Amniotic epithelial cell (primary cell): Measurements from ENCODE around the gene USP24.
"Not testable (repeated sequence)": the region's sequence is repeated elsewhere in the genome, so short reads cannot be mapped to it uniquely, and the experiment has no call there.

Experiments used
- DNase-seq: peaks from one replicate; pipeline ENCODE4 v3.0.0-alpha.2; 2010; ENCODE audit warnings: low read depth

USP24 gene

DNA sequence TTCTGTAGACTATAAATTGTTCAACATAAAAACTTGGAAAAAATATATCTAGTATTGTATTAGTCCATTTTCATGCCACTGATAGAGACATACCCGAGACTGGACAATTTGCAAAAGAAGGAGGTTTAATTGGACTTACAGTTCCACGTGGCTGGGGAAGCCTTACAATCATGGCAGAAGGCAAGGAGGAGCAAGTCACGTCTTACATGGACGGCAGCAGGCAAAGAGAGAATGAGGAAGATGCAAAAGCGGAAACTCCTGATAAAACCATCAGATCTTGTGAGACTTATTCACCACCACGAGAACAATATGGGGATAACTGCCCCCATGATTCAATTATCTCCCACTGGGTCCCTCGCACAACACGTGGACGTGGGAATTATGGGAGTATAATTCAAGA is 15.4 kb downstream of the USP24 start:
- DNase-seq = not testable (repeated sequence)

GRCh38 chr1:55198044-55198443 is 17.1 kb downstream of the USP24 start:
- DNase-seq = no peak

DNA sequence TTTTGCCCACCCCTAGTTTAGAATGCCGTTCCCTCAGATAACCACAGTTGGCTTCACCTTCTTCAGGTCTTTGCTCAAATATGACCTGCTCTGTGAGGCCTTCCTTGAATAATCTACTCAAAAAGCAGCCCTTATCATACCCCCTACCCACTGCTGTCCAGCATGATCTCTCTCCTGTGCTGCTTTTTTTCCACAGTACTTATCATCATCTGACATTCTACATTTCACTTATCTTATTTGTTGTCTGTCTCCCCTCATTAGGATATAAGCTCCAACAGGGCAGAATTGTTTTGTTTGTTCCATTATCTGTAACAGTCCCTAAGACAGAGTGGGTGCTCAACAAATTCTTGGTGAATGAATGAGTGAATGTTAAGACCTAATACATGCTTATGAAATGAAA is 18.1 kb downstream of the USP24 start:
- no peak for DNase-seq

DNA sequence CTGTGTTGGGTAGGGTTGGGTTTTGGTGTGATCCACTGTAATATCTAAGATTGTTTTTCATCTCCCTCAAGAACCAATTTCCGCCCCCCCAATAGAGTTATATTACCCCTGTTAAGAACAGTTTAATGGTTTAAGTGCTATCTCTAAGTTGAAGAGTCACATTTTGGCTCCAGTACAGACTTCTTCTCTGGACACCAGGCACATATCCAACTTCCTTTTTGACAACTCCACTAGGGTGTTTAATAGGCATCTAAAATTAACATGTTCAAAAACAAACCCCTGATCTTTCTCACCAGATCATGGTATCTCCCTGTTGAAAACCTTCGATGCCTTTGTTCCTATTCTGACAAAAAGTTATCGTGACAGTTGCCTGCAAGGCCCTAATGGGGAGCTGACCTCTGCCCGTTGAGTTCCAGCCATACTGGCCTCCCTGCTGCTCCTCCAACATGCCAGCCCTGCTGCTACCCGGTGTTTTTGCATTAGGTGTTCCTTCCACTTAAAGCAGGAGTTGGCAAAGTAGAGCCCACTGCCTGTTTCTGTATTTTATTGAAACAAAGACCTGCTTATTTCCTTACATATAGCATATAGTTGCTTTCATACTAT is 18.6 kb downstream of the USP24 start:
- DNase-seq = no peak

- DNase-seq = peak; percentile 84
Observed at GRCh38 chr1:55195521-55196233, 19.5 kb downstream of the USP24 start.

DNA sequence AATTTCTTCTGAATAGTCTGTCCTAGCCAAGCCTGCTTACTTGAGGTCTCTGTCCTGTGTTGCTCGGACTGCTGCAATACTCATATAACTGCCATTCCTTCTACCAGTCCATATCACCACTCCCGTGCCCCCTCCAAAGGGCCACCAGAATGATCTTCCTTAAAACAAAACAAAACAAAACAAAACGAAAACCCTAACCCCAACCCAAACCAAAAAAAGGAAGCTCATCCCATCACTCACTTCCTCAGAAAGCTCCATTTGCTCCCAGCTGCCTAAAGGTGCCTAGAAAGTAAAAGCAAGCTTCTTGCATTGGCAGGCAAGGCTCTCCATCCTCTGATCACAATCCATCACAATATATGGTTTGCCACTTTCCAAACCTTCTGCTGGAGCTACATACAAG is 20.3 kb downstream of the USP24 start:
- DNase-seq = no peak

DNA sequence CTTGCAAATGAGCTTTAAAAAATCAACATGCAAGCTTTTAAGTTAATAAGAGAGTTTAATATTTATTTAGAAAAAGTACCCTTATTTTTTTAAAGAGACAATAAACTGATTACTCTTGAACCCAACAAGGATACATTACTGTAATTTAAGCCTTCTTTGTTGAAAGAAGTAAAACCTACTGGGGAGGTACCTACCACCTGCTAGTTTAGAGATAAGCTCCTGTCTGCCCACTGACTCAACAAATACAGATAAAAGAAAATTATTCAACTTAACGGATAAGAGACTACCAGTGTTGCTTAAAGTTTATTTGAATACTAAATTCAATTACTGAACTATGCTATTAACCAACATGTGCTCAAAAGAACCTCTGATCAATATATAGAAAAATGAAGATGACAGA is 23.1 kb downstream of the USP24 start:
- no peak for DNase-seq

DNA sequence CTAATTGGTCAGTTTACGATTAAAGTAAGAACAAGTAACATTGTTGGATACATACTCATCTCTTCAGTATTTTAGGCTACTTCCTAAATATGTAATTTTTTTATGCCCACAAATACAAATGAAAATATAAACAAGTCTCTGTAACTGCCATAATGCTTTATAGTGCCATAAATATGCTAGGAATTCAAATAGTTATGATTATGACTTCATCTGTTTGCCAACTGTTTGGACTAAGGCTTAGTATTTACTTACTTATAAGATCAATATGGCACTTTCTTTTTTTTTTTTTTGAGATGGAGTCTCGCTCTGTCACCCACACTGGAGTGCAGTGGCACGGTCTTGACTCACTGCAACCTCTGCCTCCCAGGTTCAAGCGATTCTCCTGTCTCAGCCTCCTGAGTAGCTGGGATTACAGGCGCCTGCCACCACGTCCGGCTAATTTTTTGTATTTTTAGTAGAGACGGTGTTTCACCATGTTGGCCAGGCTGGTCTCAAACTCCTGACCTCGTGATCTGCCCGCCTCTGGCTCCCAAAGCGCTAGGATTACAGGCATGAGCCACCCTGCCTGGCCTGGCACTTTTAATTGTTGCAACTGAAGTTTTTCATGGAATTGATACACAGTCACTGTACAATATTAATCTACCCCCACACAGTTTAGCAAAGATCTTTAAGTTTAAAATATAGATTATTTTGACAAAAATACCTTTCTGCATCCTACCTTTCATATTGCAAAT is 23.8 kb downstream of the USP24 start:
- peak; percentile 36 for DNase-seq

DNA sequence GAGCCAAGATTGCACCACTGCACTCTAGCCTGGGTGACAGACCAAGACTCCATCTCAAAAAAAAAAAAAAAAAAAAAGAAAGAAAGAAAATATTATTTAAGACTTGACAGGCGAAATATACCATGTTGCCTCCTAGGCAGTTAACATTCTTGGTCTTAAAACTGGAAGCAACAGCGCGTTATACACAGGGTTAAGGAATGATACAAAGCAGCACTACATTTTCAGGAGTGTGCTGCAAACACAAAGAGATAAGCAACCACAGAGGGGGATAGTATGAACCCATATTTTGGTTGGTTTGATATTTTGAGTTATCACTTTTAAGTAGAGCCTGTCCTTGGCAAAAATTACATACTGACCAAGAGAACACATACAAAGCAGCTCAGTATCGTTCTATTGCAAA is 25.1 kb downstream of the USP24 start:
- peak; percentile 59 for DNase-seq

DNA sequence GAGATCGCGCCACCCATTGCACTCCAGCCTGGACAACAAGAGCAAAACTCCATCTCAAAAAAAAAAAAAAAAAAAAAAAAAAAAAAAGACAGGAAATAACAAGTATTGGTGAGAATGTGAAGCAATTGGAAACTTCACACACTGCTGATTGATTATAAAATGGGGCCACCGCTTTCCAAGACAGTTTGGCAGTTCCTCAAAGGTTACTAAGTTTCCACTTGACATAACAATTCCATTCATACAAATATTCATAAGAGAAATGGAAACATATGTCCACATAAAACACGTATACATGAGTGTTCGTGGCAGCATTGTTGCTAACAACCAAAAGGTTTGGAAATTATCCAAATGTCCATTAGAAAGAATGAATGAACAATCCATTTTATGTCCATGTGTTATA is 26.3 kb downstream of the USP24 start:
- DNase-seq = no peak

DNA sequence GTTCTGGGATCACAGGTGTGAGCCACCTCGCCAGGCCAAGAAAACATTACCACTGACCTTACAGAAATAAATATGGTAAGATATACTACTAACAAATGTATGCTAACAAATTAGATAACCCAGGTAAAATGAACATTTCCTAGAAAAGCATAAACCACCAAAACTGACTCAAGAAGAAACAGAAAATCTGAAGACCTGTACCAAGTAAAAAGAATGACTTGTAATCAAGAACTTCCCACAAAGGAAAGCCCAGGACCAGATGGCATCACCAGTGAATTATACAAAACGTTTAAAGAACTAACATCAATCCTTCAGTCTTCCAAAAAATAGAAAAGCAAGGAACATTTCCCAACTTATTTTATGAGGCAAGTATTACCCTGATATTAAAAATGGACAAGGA is 29.3 kb downstream of the USP24 start:
- no peak for DNase-seq

- no peak for DNase-seq
Observed at GRCh38 chr1:55184859-55185258, 30.3 kb downstream of the USP24 start.

- DNase-seq = no peak
Observed at GRCh38 chr1:55181666-55182065, 33.5 kb downstream of the USP24 start.

- DNase-seq = no peak
Observed at GRCh38 chr1:55180075-55180670, 35.0 kb downstream of the USP24 start.

DNA sequence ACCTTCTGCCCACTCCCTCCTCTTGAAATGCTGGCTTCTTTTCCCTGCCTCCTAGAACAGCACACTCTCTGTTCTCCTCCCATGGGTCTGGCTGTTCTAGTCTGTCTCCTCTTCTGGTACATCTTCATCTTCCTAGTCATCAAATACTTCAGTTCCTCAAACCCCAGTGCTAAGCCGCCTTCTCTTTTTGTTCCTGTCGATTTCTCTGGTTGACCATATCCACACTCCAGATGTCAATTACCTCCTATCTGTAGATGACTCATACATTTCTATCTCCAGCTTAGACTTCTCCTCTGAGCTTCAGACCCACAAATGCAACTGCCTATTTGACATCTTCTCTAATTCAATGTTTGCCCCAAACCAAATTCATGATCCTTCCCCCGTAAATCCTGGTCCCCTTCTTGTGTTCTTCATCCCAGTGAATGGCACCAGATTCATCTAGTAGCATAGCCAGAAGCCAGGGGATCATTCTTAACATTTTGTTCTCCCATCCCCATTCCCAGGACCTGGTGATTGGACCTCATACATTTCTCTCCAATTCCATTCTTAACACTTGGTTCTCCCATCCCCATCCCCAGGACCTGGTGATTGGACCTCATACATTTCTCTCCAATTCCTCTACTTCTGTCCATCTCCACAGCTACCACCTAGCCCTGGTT is 35.9 kb downstream of the USP24 start:
- peak; percentile 35 for DNase-seq

DNA sequence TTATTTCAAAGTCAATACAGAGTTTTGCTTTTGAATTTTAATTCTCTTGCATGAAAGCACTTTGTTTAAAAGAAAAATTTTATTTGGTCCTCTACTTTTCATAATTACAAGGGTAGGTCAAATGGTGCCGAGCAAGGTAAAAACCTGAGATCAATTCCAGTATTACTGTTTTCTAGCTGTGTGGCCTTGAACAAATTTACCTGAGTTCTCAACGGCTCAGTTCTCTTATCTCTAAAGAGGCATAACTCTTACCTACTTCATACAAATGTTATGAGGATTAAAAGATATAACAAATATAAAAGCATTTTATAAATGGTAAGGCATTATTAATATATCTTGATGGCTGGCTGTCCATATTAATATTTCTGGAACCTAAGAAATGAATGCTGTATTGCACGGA is 42.5 kb downstream of the USP24 start:
- DNase-seq = no peak

GRCh38 chr1:55172272-55172671 is 42.9 kb downstream of the USP24 start:
- peak; percentile 17 for DNase-seq

- DNase-seq = no peak
Observed at GRCh38 chr1:55171694-55172093, 43.5 kb downstream of the USP24 start.

DNA sequence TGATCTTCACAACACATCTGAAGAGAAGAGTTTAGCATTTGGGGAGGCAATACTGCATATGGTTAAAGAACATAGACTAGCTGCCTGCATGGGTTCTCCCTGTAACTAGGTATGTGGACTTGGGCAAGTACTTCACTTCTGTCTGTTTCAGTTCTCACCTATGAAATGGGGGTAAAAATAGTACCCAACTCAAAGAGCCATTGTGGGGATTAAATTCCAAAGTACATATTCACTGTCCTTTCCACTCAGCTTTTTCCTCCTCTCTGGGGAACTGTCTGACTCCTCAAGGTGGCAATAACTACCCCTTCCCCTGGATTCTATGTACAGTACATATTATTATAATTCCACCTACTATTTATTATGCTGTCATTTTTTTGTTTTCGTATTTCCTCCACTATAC is 44.7 kb downstream of the USP24 start:
- no peak for DNase-seq

DNA sequence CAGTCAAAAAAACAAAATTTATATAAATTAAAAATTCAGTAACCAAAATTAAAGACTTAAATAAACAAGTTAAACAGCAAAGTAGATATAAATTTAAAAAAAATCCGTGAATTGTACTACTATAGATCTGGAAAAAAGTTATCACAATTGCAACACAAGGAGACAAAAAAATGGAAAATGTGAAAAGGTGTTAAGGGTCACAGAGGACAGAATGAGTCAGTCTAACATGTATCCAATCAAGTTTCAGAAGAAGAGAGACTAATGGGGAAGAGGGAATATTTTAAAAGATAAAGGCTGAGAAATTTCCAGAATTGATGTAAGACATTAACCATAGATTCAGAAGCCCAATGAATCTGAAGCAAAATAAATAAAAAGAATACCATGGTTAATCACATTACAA is 46.0 kb downstream of the USP24 start:
- DNase-seq = no peak

DNA sequence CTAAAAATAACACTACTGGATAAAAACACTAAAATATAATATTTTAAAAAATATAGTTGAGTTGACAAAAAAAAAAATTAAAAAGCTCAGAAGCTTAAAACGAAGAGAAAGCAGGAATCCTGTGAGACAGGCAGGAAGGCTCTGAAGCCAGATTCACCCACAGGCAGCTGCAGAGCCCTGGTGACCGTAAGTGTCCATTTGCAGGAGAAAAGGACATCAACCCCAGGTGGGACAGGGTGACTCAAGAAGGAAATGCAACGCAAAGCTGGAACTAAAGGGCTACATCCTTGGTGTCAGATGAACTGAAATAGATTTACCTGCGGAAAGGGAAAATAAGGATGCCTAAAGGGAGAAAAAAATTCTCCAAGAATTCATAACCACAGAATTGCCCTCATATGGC is 46.8 kb downstream of the USP24 start:
- no peak for DNase-seq

GRCh38 chr1:55167224-55167871 is 47.8 kb downstream of the USP24 start:
- no peak for DNase-seq
